CD4-positive, alpha-beta T cell treated with Interleukin-17A for 1 hour (primary cell): ENCODE measurements around the gene LRP1B.
"Not testable (repeated sequence)": the region's sequence is repeated elsewhere in the genome, so short reads cannot be mapped to it uniquely, and the experiment has no call there.

Experiments
- DNase-seq: peaks from one replicate; pipeline ENCODE4 v3.0.0-alpha.2; 2020

The LRP1B gene

DNA sequence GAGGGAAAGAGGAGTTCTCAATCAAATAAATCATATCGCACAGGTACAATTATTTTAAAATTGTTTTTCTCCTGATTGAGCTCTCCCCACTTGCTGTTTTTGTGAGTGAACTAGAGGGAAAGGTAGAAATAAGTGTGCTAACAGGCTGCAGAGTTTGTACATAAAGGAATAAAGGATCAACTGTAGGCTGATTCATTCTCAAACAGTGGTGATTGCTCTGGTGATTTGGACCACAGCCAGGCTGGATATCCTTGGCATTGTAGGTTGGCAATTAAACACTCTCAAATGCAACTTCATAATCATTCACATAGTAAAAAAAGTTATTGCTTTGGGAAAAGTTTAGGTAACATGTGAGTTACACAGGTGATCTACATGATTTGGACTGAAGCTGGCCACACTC is 29.8 kb downstream of the LRP1B start:
- DNase-seq = no peak

DNA sequence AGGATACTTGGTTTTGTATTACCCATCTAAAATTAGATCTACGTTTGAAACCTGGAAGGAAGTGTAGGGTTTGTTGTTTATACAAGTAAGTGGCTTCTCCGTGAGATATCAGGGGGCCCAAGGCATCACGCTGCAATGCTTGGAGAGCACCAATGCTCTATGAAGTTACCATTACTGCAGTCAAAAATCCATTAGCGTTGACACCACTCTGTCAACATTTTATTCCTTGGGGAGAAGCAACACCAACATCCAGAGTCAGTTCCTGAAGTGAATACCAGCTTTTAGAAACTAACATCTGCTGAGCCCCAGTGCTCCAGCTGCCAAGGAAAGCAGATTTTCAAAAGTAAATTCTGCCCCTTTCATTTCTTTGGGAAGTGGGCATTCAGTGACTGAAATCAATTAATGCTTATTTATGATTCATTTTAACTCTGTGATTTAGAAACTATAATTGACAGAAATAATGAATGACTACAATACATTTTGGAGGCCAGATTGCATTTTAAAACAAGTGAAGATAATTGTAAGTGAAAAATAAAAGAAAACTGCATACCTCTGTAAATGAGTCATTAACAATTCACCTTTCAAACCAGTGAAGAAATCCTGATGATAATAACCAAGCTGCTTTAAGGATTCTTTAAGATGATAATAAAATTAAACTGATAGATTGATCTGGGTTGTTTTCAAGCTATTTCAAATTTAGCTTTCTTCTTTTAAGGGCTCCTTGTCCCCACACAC is 30.5 kb downstream of the LRP1B start:
- DNase-seq = no peak

- no peak for DNase-seq
These were observed 33.1 kb downstream of the LRP1B start for GRCh38 chr2:142097711-142098110.

- DNase-seq = no peak
These were observed 35.2 kb downstream of the LRP1B start for GRCh38 chr2:142095647-142096046.

DNA sequence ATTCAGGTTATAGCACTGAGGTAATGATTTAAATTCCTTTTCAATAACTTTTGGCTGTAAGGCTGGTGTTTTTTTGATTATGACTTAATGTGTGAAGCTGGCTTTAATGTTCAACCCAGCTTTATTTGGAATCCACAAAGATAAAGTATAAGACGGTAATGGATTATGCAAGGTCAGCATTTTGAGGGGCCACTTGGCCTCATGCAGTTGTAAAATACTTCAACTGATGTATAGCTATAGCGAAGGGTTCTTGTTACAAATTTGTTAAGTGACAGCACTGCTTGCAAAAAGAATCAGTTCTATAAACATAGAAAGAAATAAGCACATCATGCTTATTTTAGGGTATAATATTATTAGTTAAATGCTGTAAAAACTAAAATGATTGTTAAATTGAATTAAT is 36.6 kb downstream of the LRP1B start:
- no peak for DNase-seq

- DNase-seq = no peak
These were observed 42.7 kb downstream of the LRP1B start for GRCh38 chr2:142088058-142088568.

DNA sequence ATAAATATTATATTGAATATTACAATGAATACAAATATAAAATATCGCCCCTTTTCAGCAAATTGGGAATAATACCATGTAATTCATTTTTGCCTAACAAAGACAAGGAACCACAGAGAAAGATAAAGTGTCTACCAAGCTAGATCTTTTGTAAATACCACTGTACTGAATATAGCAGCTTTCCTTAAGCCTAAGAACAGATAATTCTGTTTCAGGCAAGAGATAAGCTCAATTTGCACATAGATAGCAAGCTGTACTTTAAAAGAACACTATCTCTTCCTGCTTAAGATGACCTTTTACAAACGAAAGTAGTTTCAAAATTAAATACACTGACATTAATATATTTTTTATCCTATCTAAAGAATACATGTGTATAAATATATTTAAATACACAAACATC is 43.2 kb downstream of the LRP1B start:
- not testable (repeated sequence) for DNase-seq

GRCh38 chr2:142082368-142082767 is 48.4 kb downstream of the LRP1B start:
- no peak for DNase-seq

DNA sequence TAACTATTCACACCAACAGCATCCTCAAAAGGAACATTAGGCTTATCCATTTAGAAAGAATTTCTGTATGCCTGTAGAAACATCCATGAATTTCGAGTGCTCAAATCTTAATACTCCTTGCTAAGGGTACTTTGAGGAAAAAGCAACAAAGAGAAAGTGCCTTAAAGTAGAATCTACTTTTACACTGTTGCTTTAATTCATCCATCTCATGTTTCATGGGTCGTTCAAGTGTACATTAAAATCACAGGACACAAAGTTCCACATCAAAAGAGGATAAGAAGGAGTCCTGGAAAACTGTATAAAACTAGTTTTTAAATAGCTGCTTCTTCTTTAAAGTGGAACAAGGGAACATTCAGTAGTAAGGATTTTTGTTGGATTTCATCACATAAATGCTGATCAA is 54.5 kb downstream of the LRP1B start:
- no peak for DNase-seq

DNA sequence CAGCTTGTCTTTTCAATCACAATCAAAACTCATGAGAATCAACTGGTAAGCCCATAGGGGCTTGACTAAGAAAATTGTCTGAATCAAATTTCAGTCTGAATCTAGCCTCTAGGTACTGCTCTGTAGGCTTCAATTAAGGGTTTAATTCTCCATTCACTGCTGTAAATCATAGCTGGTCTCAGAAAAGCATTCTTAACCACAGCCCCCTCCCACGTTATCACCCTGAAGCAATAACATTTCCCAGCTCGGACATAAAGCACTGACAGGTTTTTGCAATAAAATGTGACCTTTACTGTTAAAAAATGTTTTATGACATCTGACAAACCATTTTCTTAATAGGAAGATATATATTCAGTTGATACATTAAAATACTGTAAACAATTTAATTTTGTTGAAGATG is 55.0 kb downstream of the LRP1B start:
- no peak for DNase-seq

GRCh38 chr2:142069251-142069888 is 61.4 kb downstream of the LRP1B start:
- no peak for DNase-seq

- DNase-seq = no peak
These were observed 65.1 kb downstream of the LRP1B start for GRCh38 chr2:142065700-142066099.

DNA sequence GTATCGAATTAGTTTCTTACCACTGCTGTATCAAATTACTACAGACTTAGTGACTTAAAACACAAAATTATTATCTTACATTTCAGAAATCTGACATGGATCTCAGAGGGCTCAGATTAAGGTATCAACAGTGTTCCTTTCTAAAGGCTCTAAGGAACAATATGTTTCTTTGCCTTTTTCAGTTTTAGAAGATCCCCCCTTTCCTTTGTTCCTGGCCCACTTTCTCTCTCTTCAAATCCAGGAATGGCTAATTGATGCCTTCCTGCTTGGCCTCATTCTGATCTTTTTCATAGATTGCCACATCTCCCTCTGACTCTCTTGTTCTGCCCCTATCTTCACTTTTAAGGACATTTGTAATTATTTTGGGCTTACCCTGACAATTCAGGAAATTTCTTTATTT is 65.7 kb downstream of the LRP1B start:
- no peak for DNase-seq

GRCh38 chr2:142061733-142062132 is 69.1 kb downstream of the LRP1B start:
- DNase-seq = no peak

- no peak for DNase-seq
These were observed 72.7 kb downstream of the LRP1B start for GRCh38 chr2:142058149-142058548.

DNA sequence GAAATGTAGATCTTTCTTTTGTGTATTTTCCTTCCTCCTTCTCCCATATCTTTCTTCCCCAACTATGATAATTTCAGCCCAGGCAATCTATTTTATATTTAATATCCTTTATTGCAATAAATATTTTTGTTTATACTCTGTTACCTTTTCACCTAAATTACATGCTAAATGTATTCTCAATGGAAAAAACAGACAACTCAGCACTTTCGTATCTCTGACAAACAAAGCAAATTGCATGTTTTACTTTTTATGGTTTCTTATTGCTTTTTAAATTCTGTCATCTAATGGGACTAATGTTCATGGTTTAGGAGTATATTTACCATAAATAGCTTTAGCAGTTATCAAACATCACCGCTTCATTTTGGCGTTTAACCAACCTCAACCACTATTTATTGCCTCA is 74.0 kb downstream of the LRP1B start:
- no peak for DNase-seq

DNA sequence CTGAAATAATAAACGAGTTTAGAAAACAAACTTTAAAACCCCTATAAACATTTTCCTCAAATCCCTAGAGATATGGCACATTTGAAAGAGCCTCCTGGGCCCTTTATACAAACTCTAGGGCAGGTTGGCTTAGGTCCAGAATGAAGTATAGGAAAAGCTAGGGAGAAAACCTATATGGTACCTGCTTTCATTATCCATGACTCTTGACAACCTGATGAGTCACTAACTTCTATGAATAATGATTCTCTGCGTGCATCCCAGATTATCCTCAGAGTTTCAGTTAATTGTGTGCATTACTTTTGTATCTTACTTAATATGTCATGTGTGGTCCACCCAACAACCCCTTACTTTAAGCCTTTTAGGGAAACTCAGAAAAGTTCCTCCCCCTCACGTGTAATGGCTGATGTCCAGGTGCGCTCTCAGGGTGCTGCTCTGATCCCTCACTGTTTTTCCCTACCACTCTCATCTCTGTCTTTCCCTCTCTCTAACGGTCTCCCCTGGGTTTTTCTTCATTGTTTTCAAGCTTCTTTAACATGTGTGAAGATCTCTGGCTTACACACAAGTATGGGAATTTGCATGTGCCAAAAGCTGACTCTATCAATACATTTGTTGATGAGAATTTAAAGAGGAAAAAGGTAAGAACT is 78.5 kb downstream of the LRP1B start:
- DNase-seq = no peak

- no peak for DNase-seq
These were observed 82.2 kb downstream of the LRP1B start for GRCh38 chr2:142048581-142048980.

DNA sequence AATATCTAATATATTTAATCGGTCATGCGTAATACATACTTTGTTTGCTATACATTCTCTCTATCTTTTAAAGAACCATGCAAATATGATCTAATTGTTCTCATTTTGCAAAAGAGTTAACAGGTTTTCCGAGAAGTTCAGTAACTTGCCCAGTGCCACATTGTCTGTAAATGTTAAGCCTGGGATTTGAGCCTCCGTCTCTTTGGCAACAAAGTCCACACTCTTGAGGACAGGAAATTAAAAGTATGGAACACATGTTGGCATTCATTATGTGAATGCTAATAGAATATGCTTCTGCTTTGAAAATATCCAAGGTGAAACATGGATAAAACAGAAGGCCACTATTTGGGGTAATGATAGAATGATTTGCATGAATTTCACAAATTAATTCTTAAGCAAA is 85.2 kb downstream of the LRP1B start:
- DNase-seq = no peak

- DNase-seq = no peak
These were observed 86.6 kb downstream of the LRP1B start for GRCh38 chr2:142044197-142044596.

DNA sequence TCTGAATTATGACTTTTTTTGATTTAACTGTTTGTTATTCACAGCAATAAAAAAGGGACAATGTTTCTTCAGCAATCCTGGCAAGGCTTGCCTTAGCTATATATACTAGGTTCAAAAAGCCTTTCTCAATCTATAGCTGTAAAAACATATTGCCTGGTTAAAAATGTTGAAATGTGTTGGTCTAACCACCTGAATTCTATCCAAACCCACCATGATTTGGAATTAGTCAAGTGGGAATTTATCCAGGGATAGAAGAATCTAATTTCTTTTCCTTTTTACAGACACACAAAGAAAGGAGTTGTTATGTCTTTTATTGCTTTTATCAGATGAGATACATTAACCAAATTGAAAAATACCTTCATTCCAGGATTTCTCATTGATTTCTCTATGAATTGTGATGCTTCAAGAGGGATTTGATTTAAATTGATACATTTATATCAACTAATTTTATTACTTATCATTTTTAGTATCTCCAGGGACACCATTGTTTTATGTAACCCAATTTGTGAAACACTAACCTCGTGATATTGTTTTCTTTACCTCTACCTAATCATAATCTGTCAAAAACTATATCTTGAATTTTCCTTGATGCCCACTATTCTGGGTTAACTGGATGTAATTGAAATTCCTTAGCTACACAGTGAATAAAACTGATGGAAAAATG is 88.1 kb downstream of the LRP1B start:
- DNase-seq = no peak

DNA sequence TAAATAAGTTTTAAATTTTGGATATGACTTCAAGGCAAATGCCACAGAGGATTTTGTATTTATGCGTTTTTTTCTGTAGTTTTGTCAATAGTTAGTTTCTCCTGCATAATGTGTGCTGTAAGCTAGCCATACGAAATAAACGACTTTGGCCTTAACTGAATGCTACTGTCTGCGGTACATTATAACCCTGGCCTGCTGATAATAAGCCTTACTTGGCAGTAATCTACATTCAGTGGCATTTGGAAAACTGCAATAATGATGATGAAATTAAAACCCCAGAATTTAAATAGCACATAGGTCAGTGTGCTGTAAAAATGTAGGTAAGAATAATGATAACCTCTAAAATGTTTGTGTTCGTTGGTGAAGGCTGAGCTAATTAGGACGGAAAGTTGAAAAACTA is 88.8 kb downstream of the LRP1B start:
- DNase-seq = no peak

- no peak for DNase-seq
These were observed 89.7 kb downstream of the LRP1B start for GRCh38 chr2:142041105-142041504.

GRCh38 chr2:142040556-142040955 is 90.3 kb downstream of the LRP1B start:
- DNase-seq = no peak
